ENCODE data around the gene DLG2.

DLG2 gene

DNA sequence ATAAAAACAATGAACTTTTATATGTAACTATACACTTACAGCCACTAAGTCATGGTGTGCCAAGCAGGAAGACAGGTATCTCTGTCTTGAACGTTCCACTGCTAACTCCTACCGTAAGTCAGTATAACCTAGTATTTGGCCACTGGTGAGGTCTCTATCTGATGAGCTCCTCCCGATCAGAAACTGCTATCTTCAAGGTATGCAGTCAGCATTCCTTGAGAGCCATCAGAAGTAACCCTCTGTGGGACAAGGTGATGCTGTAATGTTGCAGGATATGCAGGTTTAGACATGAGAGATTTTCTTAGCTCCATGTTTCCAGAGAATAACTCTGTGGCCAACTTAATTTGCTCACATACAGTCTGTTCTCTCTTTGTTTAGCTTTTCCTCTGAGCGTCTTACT, 1943.1 kb downstream of the DLG2 start:
- no peak for DNase-seq (ENCODE audit: low read depth, low spot score)

DNA sequence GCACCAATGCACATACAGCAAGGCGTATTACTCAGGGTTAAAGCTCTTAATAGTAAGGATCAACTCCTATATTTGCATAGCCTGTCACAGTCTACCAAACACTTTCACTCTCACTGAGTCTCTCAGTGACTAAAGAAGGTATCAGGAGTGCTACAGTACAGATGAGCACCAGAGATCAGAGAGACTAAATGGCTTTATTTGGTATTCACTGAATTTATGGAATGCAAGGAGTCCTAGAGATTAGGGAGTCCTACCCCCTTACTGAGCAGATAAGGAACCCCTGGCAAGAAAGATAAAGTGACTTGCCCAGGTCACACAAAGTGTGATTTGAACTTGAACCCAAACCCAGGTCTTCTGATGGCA, 1944.6 kb downstream of the DLG2 start:
- no peak for DNase-seq (ENCODE audit: low read depth, low spot score)

DNA sequence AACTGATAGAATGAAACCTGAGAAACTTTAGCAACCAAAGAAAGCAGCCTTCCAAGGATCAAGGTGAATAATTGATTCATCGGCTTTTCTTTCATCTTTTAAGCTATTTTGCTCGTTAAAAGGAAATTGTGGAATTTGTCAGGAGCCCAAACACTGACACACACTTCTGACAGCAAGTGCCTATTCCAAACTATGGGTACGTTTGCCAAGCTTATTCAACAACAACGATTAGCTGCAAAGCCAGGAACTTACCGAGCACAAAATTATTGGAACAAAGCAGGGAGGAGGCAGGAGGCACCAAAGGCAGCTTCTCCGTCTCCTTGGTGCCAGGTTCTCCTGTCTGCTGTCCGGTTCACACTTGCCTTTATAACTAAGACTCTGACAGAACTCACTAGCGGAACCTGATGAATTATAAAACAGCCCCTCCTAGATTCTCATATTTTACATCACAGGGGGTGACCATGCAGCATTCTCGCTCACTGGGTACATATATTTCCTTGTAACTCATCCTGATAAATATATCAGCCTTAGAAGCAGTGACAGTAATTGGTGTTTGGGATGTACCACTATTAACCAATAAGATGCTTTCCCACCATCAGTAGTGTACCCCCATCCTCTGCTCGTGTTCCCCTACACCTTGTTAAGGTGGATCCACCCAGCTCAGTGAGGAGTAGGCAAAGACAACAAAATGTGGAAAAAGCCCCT, 1945.1 kb downstream of the DLG2 start:
- no peak for DNase-seq (ENCODE audit: low read depth, low spot score)

DNA sequence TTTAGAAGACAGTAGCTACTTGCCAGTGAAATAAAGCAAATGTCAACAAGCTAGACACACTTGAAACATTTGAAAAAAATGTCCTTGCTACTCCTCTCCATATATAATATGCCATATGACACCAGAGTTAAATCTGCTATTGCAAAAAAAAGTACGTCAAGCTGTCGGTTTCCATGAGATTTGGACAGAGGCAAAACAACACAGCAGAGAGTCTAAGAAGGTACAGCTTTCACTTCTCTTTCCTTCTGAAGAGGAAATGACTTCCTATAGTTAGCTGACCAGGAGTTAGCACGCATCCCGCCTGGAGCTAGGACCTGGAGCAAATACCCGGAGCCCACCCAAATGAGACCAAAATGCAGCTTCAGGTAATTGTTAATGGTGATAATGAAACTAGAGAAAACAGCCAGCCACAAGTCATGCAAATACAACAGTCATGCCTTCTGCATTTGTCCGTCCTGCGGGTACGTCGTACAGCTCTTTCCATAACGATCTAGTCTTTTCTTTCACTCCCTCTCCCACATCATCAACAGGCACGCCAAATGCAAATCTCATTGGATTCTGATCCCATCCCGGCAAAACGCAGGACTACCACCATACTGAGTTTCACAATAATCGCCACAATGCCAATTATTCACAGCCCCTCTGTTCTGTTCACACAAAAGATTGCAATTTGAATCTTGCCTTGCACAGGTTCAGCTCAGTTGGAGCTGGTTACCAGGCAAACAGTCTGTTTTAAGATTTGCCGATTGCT, 1945.9 kb downstream of the DLG2 start:
- no peak for DNase-seq (ENCODE audit: low read depth, low spot score)

- no peak for DNase-seq (ENCODE audit: low read depth, low spot score)
Measured at GRCh38 chr11:83680321-83680720, 1946.8 kb downstream of the DLG2 start.

DNA sequence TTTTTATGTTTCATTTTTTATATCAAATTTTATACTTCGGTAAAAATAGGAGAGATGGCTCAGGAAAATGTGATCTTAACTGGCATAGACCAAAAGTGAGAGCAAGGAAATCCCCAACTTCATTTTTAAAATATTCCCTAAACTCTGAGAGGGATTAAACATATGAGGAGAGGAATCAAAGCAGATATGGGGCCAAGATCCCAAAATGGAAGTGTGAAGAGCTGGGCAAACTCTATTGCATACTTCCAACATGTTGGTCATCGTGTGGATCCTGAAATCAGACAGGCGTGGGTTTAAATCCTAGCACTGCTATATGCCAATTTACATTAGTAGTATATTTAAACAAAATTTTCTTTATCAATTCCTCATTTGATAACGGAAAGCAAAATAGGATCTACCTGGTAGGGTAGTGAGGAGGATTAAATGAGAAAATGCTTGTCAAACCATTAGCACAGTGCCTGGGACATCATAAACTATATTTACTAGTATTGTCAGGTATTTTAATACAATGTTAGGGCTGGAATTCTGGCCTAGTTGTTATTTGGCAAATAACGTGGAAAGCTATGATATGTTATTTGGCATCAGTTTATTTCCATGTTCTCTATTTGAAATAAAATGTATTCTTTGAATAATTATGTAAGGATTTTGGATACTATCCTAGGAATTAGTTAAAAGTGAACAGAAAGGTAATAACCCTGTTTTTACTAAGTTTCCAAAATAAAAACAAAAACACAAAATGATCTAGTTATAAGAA, 1948.1 kb downstream of the DLG2 start:
- DNase-seq (ENCODE audit: low read depth, low spot score) = no peak

DNA sequence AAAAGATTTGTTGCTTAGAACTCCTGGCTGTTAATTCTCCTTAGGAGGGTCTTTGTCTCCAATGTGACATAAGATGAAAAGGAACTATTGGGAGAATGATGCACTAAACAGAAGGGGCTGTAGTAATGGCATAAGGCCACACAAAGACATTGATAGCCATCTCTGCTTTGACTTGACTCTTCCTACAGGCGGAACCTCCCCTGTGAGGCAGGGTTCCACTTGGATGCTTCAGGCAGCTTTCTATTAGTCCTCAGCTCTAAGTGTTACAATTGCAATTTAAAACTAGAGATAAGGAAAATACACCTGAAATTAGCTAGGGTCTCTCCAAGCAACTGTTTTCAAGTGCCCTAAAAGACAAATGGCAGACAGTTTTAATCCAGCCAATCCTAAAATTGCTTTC, 1949.4 kb downstream of the DLG2 start:
- DNase-seq (ENCODE audit: low read depth, low spot score) = no peak

- DNase-seq (ENCODE audit: low read depth, low spot score) = no peak
Measured at GRCh38 chr11:83676056-83676601, 1951.0 kb downstream of the DLG2 start.

GRCh38 chr11:83674102-83674896, 1952.8 kb downstream of the DLG2 start:
- no peak for DNase-seq (ENCODE audit: low read depth, low spot score)

GRCh38 chr11:83671289-83671688, 1955.9 kb downstream of the DLG2 start:
- DNase-seq (ENCODE audit: low read depth, low spot score) = no peak

DNA sequence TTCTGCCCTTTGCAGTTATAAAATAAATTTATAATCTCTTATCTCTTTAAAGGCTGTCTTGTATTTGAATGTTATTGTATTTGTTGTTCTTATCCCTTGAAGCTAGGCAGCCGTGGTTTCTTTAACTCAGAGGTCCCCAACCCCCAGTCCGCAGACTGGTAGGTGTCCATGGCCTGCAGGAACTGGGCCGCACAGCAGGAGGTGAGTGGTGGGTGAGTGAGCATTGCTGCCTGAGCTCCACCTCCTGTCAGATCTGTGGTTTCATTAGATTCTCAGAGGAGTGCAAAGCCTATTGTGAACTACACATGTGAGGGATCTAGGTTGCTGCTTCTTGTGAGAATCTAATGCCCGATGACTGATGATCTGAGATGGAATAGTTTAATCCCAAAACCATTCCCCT, 1961.0 kb downstream of the DLG2 start:
- DNase-seq (ENCODE audit: low read depth, low spot score) = no peak

DNA sequence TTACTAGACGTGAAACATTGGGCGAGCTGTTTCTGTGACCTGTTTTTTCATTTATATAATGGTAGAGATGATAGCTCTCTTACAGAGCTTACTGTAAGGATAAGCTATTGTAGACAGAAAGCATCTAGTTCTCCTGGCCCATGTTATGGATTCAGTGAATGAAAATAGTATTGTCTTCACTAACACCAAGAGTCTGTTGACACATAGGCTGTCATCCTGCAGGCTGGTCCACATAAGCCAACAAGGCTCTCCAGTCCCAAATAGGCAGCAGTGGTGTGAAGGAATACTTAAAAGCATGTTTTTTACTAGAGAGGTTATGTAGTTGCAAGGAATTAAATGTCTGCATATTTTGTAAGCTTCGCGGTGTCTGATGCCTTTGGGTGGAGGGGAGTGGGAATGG, 1963.2 kb downstream of the DLG2 start:
- no peak for DNase-seq (ENCODE audit: low read depth, low spot score)

GRCh38 chr11:83663446-83663845, 1963.7 kb downstream of the DLG2 start:
- no peak for DNase-seq (ENCODE audit: low read depth, low spot score)

DNA sequence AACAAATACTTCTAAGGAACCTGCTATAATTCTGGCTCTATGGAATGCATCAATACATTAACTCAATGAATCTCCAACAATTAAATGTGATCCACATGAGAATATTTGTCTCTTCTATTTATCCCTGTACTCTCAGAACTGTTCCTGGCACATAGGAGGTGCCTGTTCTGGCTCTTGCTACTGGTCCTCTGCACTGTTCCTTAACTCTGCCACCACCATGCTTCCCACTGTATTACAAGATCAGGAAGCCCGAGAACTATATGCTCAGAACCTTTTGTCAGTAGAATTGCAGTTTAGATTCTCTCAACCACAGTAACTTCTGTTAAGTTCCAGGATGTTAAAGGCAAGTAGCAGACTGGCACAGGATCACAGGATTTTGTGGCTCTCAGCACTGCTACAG, 1964.7 kb downstream of the DLG2 start:
- DNase-seq (ENCODE audit: low read depth, low spot score) = no peak

GRCh38 chr11:83661491-83662350, 1965.4 kb downstream of the DLG2 start:
- DNase-seq (ENCODE audit: low read depth, low spot score) = no peak

DNA sequence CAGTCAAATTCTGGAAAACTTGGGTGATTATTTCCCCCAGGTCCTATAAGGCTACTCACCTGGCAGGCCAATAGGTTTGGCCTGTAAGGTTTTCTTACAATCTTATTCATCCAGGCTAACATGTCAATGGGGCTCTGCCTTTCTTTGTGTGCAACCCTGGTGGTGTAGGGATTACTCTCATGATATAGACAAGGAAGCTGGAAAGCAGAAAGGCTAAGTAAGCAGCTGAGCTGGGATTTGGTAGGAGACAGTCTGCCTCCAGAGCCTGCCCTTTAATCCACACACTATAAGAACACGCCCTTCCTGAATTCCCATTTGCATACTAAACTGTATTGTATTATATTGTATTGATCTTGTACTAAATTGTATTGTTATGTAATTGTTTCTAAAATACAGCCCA, 1967.7 kb downstream of the DLG2 start:
- no peak for DNase-seq (ENCODE audit: low read depth, low spot score)

DNA sequence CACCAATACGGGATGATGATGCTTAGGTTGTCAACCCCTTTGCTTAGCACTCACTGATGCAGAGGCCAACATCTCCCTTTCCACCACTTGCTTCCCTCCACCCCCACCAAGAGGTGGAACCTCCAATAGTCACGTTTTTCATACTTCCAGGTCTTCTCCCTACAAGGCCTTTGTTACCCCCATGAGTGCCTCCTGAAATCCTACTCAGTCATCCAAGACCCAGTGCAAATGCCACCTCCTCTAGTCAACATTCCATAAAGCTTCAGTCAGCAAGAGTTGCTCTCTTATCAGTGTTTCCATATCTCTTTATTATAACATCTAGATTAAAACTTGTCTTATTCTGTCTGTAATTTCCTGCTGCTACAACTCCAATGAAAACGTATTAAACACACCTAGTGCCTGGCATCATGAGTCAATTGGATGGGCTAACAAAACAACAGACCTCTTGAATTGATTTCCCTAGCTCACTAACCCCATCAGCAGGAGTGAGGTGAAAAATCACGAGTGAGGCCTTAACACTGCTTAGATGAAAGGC, 1970.3 kb downstream of the DLG2 start:
- no peak for DNase-seq (ENCODE audit: low read depth, low spot score)

GRCh38 chr11:83655976-83656375, 1971.2 kb downstream of the DLG2 start:
- no peak for DNase-seq (ENCODE audit: low read depth, low spot score)

GRCh38 chr11:83649528-83649855, 1977.7 kb downstream of the DLG2 start:
- DNase-seq (ENCODE audit: low read depth, low spot score) = no peak

All from activated CD4-positive, CD25-positive, alpha-beta regulatory T cell treated with anti-CD3 and anti-CD28 coated beads, Interleukin-2, amount 50 U/mL, for 16 hours (primary cell).